Mucosa of gallbladder (tissue), 1 donor: ENCODE data around the gene CDK5RAP3. TPM values are rescaled to one million over a fixed set of nuclear protein-coding genes. Genes with fewer than 3 reads are reported as not detected.
"Not testable (repeated sequence)": the region's sequence is repeated elsewhere in the genome, so short reads cannot be mapped to it uniquely, and the experiment has no call there.

ENCODE experiments used
- DNase-seq: peaks from one replicate; pipeline ENCODE4 v3.0.0-alpha.2; 2020; ENCODE audit warnings: low spot score
- total RNA-seq: library from RNA; stranded (reverse); gene quantifications from one replicate; pipeline ENCODE4 v1.2.1, GENCODE V29; 2021
- donor health status: DM: no; HTN: no; CAD: no.

CDK5RAP3 gene
- 194 TPM for total RNA-seq

GRCh38 chr17:47970725-47971499, at the start of gene CDK5RAP3:
CDK5RAP3 (plus strand) TSS chr17:47971113; CDS start chr17:47971147, 34 bp downstream.
- DNase-seq: peak; percentile 100

GRCh38 chr17:47924785-47925677, 45.9 kb upstream of the CDK5RAP3 start:
- no peak for DNase-seq

- no peak for DNase-seq
Measured at GRCh38 chr17:47925678-47925988, 45.3 kb upstream of the CDK5RAP3 start.

- DNase-seq: no peak
Measured at GRCh38 chr17:47927821-47928400, 43.0 kb upstream of the CDK5RAP3 start.

- DNase-seq: no peak
Measured at GRCh38 chr17:47928415-47928814, 42.5 kb upstream of the CDK5RAP3 start.

- DNase-seq: no peak
Measured at GRCh38 chr17:47929218-47930000, 41.5 kb upstream of the CDK5RAP3 start.

GRCh38 chr17:47931848-47932247, 39.1 kb upstream of the CDK5RAP3 start:
- no peak for DNase-seq

- no peak for DNase-seq
Measured at GRCh38 chr17:47934856-47935255, 36.1 kb upstream of the CDK5RAP3 start.

GRCh38 chr17:47935468-47935867, 35.4 kb upstream of the CDK5RAP3 start:
- DNase-seq: not testable (repeated sequence)

- no peak for DNase-seq
Measured at GRCh38 chr17:47935961-47936360, 35.0 kb upstream of the CDK5RAP3 start.

GRCh38 chr17:47937941-47938340, 33.0 kb upstream of the CDK5RAP3 start:
- no peak for DNase-seq

- peak; percentile 97 for DNase-seq
Measured at GRCh38 chr17:47941246-47942095, 29.4 kb upstream of the CDK5RAP3 start, which contains the start of gene PNPO. PNPO (plus strand) TSS chr17:47941571; CDS start chr17:47941676, 105 bp downstream.

GRCh38 chr17:47942096-47942510, 28.8 kb upstream of the CDK5RAP3 start:
- DNase-seq: no peak

GRCh38 chr17:47942568-47942967, 28.3 kb upstream of the CDK5RAP3 start:
- no peak for DNase-seq

GRCh38 chr17:47945080-47945479, 25.8 kb upstream of the CDK5RAP3 start:
- no peak for DNase-seq

GRCh38 chr17:47945529-47946508, 25.1 kb upstream of the CDK5RAP3 start:
- no peak for DNase-seq

- no peak for DNase-seq
Measured at GRCh38 chr17:47946516-47946915, 24.4 kb upstream of the CDK5RAP3 start.

- DNase-seq: peak; percentile 90
Measured at GRCh38 chr17:47946929-47947397, 23.9 kb upstream of the CDK5RAP3 start.

GRCh38 chr17:47948706-47949196, 22.2 kb upstream of the CDK5RAP3 start:
- DNase-seq: peak; percentile 71
